ENCODE measurements around the gene OMG. TPM values are rescaled to one million over a fixed set of nuclear protein-coding genes. Genes with fewer than 3 reads are reported as not detected.
"Not testable (repeated sequence)": the region's sequence is repeated elsewhere in the genome, so short reads cannot be mapped to it uniquely, and the experiment has no call there.

Gene OMG
- total RNA-seq, 1 donor from 2014 or later: 0.26 TPM

DNA sequence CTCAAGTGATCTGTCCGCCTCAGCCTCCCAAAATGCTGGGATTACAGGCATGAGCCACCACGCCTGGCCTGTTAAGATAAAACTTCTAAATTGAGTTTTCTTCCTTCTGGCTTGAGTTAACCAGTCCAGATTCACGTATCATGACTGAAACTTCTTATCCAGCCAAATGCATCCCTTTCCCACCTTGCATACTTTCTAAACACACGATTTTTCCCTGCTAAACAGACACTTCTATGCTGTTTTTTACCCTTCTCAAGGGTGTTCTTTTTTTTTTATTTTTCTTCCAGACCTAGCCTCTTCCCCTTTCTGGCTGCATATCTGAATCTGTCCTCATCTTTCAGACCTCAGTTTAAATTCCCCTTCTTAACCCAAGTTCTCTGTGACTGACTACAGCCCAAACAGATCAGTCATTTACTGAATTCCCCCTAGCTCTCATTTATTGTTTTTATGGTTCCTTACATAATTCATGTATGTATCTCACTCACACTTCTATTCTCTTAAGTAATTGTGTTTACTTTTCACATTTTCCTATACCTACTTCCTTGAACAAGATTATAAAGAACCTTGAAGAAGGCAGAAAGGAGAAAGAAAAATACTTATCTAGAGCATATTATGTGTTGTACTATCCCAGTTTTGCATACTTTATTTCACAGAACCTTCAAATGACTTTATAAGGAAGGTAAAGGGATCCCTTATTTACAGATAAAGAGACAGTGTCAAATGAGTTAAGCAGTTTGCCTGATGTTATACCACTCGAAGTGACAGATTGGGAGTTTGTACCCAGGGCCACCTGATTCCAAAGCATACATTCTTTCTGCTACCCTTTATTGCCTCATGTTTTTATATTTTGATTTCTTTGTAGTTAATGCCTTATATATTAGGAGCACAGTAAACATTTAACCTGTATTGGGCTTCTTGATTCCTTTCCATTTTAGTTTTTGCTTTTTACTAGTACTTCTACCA lies 11.6 kb upstream of the OMG start:
- DNase-seq (ENCODE audit: low read depth, low spot score): no peak

DNA sequence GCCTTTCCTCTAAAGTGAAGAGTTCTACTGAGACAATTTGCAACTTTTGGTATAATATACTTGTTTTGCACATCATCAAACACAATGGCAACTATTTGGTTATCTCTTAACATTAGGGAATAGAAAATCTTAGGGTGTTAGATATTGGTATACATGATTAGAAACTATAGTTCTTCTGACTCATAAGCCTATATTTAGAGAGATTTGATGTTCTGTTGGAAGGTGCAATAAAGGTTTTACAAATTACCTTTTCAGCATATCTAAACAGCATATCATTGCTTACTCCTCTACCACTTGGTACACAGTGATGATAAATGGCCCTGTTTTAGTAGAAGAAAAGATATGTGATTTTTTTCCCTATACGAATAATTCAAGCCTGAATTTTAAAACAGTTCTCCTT lies 10.6 kb upstream of the OMG start:
- DNase-seq (ENCODE audit: low read depth, low spot score): no peak

DNA sequence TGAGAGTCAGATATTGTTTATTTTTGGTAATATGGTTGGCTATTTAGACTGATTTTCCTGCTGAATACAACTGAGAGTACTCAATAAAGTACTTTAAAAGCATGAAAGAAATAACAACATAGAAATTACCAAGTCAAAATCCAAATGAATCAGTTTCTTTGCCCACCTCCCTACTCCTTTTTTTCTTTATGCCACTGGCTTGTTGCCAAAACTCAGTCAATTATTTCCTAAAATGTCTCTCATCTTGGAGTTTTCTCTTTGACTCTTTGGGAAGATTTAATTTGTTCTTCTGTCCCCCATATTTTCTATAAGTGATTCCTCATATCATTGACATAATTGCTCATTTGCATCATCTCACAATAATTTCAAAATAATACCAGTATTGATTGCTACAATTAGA lies 2.6 kb upstream of the OMG start:
- DNase-seq (ENCODE audit: low read depth, low spot score): no peak

DNA sequence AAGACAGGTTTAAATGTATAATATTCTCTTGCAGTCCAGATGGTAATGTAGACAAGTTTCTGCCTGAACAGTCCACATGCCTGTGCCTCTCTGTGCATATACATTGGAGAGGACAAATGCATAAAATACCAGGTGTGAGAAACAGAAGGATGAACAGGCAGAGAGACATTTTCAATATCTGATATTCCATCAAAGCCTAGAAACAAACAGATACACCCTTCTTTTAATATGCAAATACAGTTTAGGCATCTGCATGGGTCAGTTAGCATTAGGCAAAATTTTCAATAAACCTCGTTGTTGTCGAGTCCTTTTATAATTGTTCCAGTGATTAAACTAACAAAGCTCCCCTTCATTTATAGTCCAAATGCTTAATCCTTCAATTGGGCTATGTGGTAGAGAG lies 897 bp downstream of the OMG start:
- DNase-seq (ENCODE audit: low read depth, low spot score): no peak

DNA sequence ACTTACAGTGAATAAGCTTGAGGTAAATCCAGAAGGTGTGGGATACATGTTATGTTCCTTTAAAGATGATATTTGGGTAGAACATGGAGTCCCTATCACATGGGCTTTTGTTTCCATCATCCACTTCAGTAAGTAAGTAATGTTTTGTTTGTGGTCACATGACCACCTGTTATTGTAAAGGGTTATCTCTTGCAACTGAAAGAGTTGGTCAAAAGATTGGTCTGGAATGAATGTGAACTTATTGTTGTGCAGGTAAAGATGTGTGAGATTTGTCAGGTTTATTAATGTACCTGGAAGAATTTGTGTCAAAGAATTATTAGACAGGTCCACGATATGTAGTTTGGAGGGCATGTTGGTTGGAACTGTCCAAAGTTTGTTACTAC lies 1.6 kb downstream of the OMG start:
- no peak for DNase-seq (ENCODE audit: low read depth, low spot score)

DNA sequence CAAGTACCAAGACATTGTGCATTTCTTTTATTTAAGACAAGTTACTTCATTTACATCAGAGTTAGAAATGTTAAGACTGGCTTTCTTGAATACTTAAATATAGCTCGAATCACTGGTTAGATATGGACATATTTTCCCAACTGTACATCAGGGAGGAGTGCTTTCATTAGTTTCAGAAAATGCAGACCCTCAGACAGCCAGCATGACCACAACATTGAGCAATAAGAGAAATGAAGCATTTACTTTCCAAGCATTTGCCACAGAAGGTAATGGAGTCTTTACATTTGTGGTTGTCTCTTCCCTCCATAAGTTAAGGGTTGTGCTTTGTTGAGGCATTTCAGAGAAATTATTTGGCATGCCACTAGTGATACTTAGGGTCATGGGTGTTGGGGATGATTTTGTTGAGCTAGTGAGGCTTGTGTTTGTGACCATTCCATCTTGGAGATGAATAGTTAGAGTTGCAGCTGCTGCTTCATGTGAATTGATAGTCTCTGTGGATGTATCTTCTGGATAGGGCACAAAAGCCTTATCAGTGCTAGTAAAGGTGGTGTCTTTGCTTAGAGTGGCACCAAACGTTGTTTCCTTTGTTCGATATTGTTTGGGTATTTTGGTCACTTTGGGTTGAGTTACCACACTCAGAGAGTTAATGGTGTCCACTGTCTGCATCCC lies 2.1 kb downstream of the OMG start:
- DNase-seq (ENCODE audit: low read depth, low spot score): no peak

DNA sequence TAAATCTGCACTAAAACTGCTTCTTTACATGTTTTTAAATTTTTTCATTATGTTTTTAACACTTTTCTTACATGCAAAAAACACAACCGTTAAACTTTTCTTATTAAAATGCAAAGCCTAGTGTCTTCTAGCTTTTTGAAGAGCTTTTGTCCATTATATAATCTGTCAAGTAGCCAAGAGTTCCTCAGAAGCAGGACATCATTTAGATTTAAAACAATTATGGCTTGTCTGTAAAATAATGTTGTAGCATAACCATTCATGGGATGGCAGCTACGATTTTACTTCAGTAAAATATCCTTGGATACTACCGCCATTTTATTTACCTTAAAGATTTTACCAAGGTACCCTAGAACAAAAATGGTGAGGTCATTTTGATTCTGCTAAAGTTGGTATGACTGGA lies 2.8 kb downstream of the OMG start:
- DNase-seq (ENCODE audit: low read depth, low spot score): no peak

DNA sequence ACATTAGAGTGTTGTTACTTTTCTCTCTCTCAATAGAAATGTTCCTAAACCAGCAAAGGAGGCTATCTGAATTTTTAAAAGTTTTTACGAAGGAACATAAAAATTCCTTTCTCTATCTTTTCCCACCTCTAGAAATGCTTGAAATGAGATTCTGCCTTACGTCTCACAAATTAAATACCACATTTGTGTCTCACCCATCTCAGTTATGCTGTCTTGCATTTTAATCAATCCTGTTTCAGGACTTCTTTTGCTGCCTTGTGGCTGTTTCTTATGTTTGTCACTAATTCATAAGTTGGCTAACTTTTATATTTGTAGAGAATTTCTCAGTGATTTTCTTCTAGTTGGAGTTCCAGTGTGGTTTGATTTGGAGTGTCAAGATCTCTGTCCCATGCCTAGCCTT lies 3.5 kb downstream of the OMG start:
- DNase-seq (ENCODE audit: low read depth, low spot score): no peak

DNA sequence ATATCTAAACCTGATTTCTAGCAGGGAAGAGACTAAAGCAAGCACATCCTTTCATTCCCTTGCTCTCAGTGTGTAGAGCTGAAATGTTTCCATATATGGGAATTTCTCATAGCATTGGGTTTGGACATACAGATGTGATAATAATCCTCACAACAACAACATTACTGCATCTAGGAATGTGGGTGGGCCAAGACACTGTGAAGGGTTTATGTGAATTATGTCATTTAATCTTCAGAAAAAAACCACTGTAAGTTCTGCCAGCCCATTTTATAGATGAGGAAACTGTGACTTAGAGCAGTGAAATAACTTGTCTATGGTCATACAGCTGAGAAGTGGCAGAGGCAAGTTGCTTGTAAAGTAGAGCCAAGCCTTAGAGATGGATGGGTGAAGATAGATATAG lies 5.2 kb downstream of the OMG start:
- no peak for DNase-seq (ENCODE audit: low read depth, low spot score)

DNA sequence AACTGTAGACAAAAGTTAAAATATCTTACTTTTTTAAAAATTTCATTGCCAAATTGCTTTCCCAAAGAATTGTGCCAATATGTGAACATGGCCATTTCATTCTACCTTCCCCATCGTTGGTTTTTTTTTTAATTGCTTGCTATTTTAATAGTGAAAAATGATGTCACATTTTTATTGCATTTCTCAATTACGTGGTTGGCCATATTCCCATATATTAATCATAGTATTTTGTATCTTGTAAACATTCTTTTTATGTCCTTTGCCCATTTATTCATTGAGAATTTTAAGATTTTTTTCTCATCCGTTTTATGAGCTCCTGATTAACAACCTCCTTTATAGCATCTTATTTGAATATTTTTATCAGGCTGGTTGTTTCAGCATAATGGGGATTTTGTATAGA lies 7.2 kb downstream of the OMG start:
- no peak for DNase-seq (ENCODE audit: low read depth, low spot score)

DNA sequence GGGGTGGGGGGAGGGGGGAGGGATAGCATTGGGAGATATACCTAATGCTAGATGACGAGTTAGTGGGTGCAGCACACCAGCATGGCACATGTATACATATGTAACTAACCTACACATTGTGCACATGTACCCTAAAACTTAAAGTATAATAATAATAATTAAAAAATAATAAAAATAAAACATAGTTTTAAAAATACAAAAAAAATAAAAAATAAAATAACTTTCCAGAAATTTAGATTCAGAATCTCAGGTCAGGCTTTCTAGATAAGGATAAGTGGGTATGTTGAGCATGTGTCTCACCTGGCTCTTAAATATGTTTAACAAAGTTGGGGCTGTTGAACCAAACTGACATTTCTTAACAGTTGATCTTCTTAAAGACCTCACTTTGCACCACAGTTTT lies 9.1 kb downstream of the OMG start:
- not testable (repeated sequence) for DNase-seq (ENCODE audit: low read depth, low spot score)

DNA sequence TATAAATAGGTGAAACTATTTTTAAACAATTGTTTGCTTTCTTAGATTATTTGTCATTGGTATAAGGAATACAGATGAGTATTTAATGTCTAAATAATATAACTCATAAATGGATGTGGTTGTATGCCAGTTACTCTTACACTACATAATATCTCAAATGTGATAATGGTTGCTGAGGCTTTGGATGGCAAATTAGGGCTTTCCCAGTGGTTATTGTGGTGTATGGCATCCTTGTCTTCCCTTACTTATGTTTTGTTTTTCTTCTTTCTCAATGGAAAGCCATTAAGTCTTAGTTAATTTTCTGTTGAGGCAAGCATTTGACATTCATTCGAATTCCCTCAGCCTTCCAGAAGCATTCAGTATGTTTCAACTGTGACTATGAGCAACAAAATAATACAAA lies 10.5 kb downstream of the OMG start:
- DNase-seq (ENCODE audit: low read depth, low spot score): no peak

DNA sequence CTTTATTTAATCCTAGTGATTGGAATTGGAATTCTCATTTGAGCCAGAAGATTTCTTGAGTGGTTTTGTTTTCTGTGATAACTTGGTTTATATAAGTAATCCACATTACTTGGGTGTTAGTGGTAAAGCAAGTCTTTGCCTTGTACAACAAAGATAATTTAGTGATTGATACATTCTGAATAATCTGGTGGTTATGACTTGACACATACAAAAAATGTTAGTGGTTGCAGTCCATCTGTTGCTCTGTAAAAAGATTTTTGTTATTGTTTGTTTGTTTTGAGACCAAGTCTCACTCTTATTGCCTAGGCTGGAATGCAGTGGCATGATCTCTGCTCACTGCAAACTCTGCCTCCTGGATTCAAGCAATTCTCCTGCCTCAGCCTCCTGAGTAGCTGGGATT lies 13.2 kb downstream of the OMG start:
- no peak for DNase-seq (ENCODE audit: low read depth, low spot score)

DNA sequence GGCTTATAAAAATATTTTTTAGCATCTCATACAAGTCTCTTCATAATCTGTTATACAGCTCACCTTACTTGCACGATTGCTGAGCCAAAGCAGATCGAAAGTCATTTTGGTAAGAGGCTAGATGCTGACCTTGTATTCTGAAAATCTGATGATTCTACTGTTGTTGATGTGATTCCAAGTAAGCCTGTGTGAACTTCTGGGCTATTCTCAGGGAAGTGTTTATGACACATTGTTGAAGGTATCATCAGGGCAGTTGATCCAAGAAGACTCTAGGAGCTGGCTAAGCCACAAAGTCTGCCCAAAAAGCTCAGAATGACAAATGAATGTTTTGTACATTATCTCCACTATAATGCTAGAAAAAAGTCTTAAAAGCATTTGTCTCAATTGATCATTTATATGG lies 16.0 kb downstream of the OMG start:
- DNase-seq (ENCODE audit: low read depth, low spot score): no peak

DNA sequence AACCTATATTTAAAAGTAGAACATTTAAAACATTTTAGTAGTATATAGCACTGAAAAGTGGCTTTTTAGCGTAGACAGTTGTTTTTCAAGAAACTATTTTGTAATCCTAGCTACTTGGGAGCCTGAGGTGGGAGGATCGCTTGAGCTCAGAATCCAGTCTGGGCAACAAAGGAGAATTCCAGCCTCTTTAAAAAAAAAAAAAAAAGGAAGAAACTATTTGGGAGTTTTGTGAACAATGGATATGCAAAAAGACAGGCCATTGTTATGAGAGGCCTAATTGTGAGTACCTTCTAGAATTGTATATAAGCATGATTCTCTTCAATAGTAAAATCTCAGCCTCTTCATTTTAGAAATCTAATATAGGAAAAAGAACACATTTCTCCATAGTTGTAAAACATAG lies 17.6 kb downstream of the OMG start:
- no peak for DNase-seq (ENCODE audit: low read depth, low spot score)

DNA sequence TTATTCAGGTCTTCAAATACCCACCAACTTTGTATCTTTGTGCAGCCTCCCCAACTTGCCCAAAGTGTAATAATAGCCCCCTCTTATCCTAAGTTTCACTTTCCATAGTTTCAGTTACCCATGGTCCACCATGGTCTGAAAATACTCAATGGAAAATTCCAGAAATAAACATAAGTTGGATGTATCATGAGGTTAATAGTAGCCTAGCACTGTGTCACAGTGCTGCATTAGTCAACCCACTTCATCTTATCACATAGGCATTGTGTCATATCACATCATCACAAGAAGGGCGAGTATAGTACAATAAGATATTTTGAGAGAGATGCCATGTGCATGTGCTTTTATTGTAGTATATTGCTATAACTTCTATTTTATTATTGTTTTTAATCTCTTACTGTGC lies 21.9 kb downstream of the OMG start:
- no peak for DNase-seq (ENCODE audit: low read depth, low spot score)

DNA sequence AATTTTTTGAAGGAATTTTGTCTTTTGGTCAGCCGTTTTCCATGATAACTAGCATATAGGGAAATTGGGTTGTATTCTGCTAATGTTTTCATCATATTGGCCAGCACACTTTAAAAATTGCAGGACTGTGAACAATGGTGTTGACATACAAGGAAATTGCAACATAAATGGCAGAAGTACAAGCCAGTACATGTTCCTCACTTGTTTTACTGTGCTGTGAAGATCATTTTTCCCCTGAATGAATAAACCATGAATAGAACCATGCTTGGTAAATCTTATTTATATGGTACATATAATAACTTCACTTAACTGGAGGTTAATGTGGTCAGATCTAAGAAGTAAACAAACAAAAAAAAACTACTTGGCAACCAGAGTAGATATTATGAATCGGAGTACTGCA lies 22.8 kb downstream of the OMG start:
- peak; percentile 45 for DNase-seq (ENCODE audit: low read depth, low spot score)

DNA sequence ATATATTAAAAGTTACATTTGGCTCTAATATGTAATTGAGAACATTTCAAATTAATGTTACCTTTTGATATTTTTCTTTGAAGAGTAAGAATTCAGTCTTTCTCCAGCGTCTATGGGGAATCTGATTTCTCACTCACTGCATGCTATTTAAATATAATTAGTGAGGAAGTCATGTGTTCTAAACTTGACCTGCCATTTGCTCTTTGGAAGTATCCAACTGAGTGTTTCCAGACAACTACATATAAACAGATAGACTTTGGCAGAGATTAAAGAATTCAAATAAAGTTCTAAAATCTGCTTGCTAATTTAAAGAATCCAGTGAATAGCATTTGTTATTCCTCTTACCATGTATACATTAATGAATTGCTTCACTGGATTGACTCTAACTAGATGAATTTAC lies 23.5 kb downstream of the OMG start:
- DNase-seq (ENCODE audit: low read depth, low spot score): no peak

DNA sequence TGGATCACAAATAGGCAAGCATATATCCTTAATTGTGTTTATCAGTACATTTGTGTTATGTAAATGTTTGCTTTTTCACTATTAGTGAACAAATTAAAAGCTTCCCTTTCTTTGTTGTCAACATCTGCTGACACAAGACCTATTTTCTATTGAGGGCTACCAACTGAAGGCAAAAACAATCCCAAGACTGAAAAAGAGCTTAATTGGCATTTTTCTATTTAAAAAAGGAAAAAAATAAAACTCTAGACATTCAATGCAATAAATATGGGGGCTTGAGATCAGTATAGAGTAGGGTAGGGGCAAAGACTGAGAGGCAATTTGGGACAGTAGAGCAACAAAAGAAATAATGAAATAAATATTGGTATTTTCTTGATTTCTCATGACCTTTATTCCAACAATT lies 24.2 kb downstream of the OMG start:
- DNase-seq (ENCODE audit: low read depth, low spot score): no peak

DNA sequence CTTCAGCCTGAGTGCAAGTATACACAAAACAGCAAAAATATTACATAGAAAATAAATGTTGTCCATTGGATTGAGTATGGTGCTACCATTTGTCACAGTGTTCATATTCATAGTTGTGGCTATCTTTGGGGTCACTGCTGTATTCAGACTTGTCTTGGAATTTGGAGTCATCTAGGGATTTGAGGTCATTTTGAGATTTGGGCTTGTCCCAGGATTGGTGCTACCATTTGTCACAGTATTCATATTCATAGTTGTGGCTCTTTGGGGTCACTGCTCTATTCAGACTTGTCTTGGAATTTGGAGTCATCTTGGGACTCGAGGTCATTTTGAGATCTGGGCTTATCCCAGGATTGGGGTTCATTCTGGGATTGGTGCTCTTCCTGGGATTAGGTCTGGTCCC lies 24.8 kb downstream of the OMG start:
- DNase-seq (ENCODE audit: low read depth, low spot score): no peak

DNA sequence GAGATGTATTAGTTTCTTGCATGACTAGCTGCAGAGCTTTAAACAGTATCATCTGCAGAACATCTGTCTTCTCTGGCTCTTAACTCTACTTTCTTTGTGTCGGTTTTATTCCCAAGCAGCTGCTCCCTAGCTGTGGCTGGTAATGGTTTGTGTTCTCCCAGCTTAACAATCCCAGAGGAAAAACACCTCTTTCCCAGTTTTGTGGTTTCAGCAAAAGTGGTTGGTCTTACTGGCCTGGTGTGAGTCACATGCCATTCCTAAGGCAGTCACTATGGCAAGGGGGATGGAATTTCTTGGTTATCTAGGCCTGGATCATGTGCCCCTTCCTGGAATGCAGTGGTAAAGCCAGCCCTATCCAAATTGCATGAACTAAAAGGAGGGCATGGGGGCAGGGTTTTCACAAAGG lies 27.5 kb downstream of the OMG start:
- peak; percentile 73 for DNase-seq (ENCODE audit: low read depth, low spot score)

DNA sequence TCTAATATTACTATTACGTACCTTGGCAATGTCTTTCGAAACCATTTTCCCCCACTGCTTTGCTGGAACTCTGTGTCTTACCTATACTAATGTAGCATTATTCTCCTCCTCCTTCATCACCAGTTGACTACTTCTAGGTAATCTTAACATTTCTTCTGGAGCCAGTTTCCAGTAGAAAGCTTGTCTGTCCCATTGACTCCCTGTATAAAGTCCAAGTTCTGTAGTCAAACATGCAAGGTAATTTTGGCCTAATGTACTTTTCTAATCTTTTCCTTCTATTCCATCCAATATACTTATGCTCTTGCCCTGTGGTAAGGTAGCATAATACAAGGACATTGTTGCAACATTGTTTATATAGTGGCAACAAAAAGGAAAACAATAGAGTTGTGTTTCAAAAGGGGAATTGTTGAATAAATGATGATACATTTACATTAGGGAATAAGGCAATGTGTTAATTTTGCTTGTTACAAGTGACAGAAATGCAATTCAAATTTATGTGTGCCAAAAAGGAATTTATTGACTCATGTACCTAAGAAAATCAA lies 27.9 kb downstream of the OMG start:
- no peak for DNase-seq (ENCODE audit: low read depth, low spot score)

DNA sequence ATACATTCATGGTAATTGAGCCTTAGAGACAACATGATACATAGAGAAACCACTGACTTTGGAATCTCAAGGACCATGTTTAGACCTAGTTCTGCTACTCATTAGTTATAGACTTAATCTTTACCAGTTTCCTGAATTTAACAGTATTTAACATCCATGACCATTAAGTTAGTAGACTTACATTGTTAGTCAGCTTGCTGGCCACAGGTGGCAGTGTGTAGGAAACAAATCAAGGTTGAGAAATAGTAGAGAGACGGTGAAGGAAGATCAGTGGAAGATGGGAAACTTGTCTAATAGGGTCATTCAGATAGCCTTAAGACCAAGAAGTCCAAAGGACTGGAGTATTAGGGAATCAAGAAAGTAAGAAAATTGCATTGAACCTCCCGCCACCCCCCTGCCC lies 31.0 kb downstream of the OMG start:
- no peak for DNase-seq (ENCODE audit: low read depth, low spot score)

Data from pulmonary artery endothelial cell (primary cell).